ENCODE data around the gene ETNK1. TPM values are rescaled to one million over a fixed set of nuclear protein-coding genes. Genes with fewer than 3 reads are reported as not detected.

Gene ETNK1
- total RNA-seq, 1 experiment from 2014 or later = 70.1 TPM

DNA sequence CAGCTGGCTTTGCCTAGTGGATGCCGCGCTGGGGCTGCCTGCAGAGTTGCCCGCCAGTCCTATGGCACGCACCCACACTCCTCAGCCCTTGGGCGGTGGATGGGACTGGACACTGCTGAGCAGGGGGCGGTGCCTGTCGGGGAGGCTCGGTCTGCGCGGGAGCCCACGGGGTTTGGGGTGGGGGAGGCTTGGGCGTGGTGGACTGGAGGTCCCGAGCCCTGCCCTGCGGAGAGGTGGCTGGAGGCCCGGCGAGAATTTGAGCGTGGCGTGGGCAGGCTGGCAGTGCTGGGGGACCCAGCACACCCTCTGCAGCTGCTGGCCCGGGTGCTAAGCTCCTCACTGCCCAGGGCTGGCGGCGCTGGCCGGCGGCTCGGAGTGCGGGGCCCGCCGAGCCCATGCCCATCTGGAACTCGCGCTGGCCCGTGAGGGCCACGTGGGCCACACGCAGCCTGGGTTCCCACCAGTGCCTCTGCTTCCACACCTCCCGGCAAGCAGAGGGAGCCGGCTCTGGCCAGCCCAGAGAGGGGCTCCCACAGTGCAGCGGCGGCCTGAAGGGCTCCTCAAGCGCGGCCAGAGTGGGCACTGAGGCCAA, 68.1 kb downstream of the ETNK1 start:
- Histone ChIP-seq H2AFZ (ENCODE audit: low read length) (no peak overlapping the region), H3K56ac (ENCODE audit: insufficient read length, low read depth, low read length) (no peak overlapping the region), H2BK15ac (ENCODE audit: low read depth, low read length) (no peak overlapping the region), H3K4me2 (ENCODE audit: insufficient read depth, insufficient read length, low read length) (no peak overlapping the region), H2BK12ac (ENCODE audit: insufficient read length, low read depth, low read length) (no peak overlapping the region), H3K4ac (ENCODE audit: low read depth, low read length) (no peak overlapping the region), H2BK20ac (ENCODE audit: low read depth, low read length, poor library complexity, severe bottlenecking) (no peak overlapping the region), H3K23me2 (ENCODE audit: insufficient read length, low read depth, low read length, poor library complexity, severe bottlenecking) (no peaks in the 10 kb centered on the region), H4K20me1 (ENCODE audit: control insufficient read depth, insufficient read depth, insufficient read length) (no peaks in the 10 kb centered on the region), H4K91ac (ENCODE audit: insufficient read length, low read depth, low read length) (no peak overlapping the region), H3K9me3 (ENCODE audit: control insufficient read depth, low read depth, low read length) (no peaks in the 10 kb centered on the region), H2AK5ac (ENCODE audit: insufficient read length, low read length) (no peak overlapping the region), H4K8ac (replicated peaks; ENCODE audit: insufficient read length, low read depth, low read length) (no peak overlapping the region), H3T11ph (ENCODE audit: low read length) (no peak overlapping the region), H3K79me2 (ENCODE audit: insufficient read depth, low read length) (no peaks in the 10 kb centered on the region), H3K27ac (ENCODE audit: insufficient read length, low read depth, low read length) (no peak overlapping the region), H3K18ac (ENCODE audit: insufficient read length, low read depth, low read length) (no peak overlapping the region), H3K9ac (ENCODE audit: extremely low read depth, insufficient read length, low read length) (no peak overlapping the region), H3K23ac (ENCODE audit: insufficient read length, low read depth, low read length) (no peak overlapping the region), H3K79me1 (ENCODE audit: insufficient read depth, low read depth, low read length, poor library complexity, severe bottlenecking) (no peaks in the 10 kb centered on the region), H3K27me3 (ENCODE audit: insufficient read depth, low read length) (no peaks in the 10 kb centered on the region), H3K4me1 (ENCODE audit: insufficient read depth, low read length) (no peaks in the 10 kb centered on the region), H4K5ac (ENCODE audit: insufficient read length, low read depth, low read length) (no peak overlapping the region), H2BK120ac (ENCODE audit: low read depth, low read length, poor library complexity, severe bottlenecking) (no peak overlapping the region), H2BK5ac (ENCODE audit: insufficient read length, low read length) (no peak overlapping the region), H3K14ac (ENCODE audit: insufficient read depth, low read length) (no peak overlapping the region)
- no peak for DNase-seq
- H3K36me3 Mint-ChIP-seq (ENCODE audit: insufficient read depth in 1 of 3, low read depth in 3 of 3) = peaks cover 15 to 51% (median 31%) of the 10 kb centered on the region in 3 experiments
- H3K27me3 Mint-ChIP-seq (ENCODE audit: low read depth) = no peaks in the 10 kb centered on the region
- TF ChIP-seq, protein P1, sequence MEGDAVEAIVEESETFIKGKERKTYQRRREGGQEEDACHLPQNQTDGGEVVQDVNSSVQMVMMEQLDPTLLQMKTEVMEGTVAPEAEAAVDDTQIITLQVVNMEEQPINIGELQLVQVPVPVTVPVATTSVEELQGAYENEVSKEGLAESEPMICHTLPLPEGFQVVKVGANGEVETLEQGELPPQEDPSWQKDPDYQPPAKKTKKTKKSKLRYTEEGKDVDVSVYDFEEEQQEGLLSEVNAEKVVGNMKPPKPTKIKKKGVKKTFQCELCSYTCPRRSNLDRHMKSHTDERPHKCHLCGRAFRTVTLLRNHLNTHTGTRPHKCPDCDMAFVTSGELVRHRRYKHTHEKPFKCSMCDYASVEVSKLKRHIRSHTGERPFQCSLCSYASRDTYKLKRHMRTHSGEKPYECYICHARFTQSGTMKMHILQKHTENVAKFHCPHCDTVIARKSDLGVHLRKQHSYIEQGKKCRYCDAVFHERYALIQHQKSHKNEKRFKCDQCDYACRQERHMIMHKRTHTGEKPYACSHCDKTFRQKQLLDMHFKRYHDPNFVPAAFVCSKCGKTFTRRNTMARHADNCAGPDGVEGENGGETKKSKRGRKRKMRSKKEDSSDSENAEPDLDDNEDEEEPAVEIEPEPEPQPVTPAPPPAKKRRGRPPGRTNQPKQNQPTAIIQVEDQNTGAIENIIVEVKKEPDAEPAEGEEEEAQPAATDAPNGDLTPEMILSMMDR (conservative IDR thresholded peaks at IDR 0.05) = no peak
- no peak overlapping the region for H3K27ac Mint-ChIP-seq
- peaks cover 13 to 17% of the 10 kb centered on the region in 2 experiments for H3K4me1 Mint-ChIP-seq
- no peak overlapping the region for H3K4me3 Mint-ChIP-seq
- WGBS (ENCODE audit: extremely low coverage, insufficient read length, low lambda C conversion rate) = no CpG with 5 or more reads among the region's 38 CpGs
- H3K9me3 Mint-ChIP-seq = peaks cover 34 to 43% of the 10 kb centered on the region in 2 experiments
